MV-4-11 (cell line): ENCODE measurements around the gene PEPD.
"Not testable (repeated sequence)": the region's sequence is repeated elsewhere in the genome, so short reads cannot be mapped to it uniquely, and the experiment has no call there.

ENCODE experiments used
- DNase-seq: peaks from one replicate; lab custom pipeline; 2025; lab: John Stamatoyannopoulos, UW

PEPD gene

DNA sequence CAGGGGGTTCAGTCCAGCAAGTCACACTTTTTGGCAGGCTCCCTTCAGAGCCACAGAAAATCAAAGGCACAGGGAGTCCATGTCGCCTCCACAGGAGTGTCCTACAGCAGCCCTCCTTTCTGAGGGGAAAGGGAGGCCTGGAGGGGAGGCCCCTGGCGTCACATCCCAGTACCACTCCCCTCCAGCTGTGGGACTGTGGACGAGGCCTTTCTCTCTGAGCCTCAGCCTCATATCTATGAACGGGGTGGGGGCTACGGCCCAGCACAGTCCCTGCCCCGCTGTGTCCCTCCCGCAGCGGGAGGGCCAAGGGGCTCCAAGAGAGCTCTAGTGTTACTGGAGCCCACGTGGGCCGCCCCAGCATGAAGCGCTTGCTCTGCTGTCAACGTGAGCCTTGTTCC lies 23.8 kb downstream of the PEPD start:
- DNase-seq, result no peak

DNA sequence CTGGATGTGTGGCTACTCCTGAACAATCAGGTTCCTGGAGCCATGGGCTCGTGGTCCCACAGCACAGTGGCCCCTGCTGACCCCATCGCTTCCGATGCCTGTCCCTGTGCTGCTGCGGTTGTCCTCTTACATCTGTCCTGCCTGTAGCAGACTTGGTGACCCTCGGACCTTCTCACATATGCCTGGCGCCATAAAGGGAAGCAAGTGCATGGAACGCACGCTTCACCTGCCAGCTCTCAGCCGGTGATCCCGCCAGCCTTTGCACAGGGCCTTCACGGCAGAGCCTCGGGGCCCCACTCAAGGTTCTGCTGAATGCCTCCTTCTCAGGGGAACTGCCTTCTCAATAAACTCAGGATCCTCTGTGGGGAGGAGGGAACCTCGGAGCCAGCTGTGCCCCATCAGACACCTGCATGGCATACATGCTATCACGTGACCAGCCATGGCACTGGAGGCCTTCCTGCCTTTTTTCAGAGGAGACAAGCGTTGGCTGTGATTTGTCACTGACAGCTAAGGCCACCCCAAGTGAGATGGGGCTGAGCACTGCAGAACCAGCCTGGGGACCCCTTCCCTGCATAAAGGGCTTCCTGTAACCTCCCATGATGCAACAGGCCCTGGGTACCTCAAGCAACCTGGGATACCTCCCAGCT lies 24.3 kb downstream of the PEPD start:
- DNase-seq, result no peak

DNA sequence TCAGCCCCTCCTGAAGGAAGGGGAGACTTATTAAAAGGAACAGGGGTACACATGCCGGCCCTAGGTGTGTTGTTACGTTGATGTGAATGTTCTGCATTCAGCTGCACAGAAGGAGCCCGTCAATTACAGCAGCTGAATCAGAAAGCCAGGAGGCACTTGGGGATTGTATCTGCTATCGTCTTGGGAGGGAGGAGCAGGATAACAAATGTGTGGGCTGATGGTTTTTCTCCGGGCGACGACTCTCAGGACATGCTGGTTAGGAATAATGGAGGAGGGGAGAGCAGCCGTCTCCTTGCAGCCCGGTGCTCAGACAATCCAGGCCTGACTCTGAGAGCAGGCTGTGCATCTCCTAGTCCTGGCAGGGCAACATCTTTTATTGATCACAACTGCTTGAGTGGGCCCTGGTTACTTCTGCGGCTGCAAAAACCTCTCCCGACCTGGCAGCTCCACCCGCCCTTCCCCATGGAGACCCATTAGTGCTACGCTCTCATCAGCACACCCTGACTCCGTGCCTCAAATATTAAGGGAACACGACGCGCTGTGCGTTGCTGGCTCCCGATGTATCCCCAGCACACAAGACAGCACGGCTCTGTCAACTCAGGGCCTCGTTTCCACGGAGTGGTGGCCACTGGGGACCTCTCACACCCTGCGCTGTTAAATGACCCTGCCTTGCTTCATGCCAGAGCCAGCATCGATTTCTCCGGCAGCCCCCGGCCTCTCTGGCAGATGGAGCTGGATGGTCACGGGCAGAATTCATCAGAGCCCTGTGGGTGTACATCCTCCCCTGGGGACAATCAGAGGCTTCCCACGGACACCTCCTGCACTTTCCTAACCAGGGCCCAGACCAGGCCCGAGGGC lies 25.3 kb downstream of the PEPD start:
- DNase-seq, result no peak

DNA sequence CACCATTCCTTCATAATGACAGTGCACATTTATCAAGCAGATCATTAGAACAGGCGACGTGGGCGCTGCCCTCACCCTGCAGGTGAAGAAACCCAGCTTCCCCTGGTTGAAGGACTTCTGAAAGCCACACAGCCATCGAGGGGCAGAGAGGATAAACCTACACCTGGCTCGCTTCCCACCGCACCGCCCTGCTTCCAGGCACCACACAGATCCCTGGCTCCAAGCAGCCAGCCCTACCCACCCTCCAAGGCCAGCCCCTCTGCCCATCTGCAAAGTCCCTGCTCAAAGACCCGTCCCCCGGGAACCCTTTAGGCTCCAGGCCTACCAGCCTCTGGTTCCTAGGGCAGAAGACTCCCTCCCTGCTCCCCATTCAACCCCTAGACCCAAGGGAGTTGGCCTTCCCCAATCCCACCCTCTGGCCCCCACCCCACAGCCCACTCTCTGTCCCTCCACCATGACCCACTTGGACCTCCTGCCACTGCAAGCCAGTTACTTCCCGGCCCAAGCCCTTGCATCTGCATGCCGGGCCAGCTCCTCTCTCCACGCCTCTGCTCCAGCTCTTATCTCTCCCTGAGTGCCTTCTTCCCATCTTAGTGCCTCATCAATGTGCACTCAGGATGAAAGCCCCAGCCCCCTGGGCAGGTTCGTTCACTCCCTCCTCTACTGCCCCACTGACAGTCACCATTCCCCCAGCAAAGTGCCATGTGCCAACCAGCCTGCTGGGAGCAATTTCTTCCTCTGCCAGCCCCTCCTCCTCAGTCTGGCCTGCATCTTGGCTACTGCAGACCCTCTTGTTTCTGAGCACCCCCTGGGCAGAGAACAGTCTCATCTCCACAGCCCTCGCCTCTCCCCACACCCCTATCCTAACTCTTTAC lies 28.0 kb downstream of the PEPD start:
- DNase-seq, result no peak

DNA sequence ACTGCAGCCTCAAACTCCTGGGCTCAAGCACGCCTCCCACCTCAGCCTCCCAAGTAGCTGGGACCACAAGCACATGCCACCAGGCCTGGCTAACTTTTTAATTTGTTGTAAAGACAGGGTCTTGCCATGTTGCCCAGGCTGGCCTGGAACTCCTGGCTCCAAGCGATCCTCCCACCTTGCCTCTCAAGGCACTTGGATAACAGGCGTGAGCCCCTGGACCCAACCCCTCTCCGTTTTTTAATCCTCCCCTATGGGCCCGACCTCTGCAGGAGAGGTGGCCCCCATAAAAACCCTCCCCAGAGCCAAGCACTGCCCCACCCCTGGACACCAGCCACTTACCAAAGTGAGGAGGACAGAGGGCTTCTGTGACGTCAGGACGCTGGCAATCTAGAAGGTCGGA lies 28.6 kb downstream of the PEPD start:
- no peak for DNase-seq

DNA sequence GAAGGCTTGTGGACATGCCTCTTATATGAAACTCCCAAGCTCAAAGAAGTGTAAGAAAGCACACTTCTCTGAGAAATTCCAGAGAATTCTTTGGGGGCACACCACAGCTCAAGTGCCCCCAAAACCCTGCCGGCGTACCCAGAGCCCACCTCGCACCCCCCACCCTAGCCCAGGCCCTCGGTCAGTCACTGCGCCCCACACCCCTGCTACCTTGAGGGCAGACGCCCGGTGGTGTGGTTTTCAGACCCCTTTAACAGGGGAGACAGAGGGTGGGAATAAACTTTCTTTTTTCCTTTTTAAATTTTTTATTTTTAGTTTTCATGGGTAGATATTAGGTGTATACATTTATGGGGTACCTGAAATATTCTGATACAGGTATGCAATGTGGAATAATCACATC lies 29.5 kb downstream of the PEPD start:
- no peak for DNase-seq

DNA sequence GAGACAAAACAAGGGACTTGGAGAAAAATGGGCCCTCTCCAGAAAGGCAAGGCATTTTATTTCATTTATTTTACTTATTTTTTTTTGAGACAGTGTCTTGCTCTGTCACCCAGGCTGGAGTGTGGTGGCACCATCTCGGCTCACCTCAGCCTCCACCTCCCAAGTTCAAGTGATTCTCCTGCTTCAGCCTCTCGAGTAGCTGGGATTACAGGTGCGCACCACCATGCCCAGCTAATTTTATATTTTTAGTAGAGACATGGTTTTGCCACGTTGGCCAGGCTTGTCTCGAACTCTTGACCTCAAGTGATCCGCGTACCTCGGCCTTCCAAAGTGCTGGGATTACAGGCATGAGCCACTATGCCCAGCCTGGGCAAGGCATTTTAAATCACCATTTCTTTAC lies 31.0 kb downstream of the PEPD start:
- DNase-seq, result not testable (repeated sequence)

DNA sequence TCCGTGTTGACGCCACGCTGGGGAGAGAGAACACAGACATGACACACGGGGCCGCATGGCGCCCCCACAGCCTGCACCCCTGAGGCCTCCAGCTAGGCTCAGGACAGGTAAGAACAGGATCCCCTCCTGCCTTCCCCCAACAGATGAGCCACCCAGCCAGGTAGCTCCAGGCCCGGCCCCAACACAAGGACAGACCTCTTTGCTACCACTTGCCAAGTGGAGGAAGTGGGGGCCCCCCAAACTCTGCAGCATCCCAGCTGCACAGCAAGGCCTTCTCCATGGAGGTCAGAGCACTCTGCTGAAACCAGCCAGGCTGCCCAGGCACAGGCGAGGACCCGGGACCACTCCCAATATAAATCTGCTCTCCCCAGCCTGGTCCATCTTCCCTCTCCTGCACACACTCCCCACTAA lies 31.5 kb downstream of the PEPD start:
- DNase-seq, result no peak

DNA sequence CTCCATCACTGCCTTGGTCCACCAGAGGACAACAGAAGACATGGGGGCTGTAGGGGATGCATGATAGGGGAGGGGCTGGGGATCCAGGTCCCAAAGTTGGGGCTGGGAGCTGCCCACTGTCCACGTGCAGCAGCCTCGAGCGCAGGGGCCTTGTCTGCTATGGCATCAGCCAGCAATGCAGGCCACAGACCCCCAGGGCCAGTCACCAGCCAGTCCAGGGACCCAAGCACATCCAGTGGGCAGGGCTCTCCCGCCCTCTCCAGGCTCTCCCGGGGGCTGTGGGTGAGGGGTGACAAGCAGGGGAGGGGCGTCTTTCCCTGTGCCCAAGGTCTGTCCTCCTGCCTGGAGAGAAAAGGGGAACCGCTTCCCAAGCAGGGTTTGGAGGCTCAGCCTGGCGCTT lies 32.8 kb downstream of the PEPD start:
- DNase-seq, result no peak

DNA sequence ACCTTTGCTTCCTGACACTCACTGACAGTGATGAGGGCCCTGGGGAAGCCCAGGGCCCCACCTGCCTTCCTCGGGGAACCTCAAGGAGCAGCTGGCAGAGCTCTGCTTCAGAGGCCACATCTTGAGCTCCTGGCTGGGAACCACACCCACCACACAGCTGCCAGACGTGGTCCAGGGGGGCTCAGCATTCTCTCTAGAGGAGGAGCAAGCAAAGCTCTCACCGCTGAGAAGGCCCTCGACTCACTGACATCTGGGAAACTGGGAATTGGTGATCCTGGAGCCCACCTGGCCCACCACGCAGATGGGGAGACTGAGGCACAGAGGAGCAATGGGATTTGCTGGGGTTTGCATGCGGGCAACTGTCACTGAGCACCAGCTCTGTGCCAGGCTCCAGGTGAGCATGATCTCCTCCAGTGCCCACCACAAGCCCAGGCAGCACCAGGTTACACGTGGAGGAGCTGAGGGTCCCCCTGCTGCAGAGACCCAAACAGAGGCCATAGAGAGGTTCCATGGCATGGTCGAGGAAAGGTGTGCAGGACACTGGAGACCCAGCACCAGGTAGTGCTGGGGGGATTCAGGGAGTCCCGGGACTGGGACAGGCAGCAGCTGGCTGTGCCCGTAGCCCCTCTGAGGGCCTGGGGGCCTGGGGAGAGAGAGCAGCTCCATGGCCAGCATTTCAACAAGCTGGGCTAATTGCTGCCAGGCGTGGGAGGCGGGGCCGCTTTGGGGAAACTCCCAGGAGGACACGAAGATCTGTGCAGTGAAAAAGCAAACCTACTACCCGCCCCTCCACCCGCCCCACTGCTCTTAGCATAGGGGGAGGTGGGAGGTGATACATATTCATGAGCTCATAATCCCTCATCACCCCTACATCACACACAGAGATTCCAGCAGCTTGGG lies 33.4 kb downstream of the PEPD start:
- no peak for DNase-seq

DNA sequence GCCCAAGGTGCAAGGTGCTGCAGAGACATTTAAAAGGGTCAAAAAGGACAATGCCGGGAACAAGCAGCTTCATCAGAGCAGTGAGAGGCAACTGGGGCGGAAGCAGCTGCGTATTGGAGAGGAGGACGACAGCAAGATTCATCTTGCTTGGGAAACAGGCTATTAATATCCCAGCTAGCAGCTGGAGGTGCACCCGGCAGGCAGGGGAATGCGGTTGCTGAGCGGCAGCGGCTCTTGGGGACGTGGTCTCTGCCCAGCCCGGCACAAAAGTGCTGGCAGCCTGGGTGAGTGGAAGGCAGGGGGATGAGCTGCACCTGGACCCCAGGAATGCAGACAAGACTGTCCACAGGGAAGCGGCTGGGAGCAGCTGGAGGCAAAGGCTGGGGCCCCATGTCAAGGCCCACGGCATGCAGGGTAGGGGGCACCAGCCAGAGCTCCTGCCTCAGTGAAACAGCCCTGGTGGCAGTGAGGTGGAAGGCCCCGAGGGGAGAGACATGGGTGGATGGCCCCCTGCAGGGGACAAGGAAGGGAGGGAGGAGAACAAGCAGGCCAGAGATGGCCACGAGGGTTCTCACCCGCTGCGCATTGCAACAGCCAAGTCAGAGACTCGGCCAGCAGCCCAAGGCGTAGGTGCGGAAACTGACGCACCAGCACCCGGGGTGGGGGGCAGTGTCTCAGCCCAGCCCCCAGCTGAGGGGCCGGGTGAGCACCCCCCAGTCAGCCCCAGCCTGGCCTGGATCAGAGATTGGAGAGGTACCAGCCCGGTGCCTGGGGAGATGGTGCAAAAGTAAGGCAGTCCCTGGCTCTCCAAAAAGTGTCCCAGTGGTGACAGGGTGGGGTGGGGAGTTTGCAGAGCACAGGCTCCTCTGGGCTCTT lies 34.4 kb downstream of the PEPD start:
- no peak for DNase-seq

DNA sequence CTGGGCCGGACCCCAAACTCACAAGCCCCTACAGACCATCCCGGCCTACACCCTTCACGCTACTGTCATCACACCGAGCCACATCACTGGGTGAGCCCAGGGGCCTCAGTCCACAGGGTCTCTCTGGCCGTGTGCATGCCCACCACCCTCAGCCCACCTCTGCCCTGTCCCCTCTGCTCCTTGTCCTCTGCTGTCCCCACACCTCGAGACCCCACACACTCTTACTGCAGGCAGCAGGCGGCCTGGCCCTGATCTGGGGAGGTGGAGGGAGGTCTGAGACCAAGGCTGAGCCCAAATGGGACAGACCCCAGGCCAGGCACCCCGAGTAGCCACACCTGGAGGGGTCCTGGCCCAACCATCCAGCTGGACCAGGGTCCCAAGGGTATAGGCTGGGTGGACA lies 35.2 kb downstream of the PEPD start:
- DNase-seq, result no peak

DNA sequence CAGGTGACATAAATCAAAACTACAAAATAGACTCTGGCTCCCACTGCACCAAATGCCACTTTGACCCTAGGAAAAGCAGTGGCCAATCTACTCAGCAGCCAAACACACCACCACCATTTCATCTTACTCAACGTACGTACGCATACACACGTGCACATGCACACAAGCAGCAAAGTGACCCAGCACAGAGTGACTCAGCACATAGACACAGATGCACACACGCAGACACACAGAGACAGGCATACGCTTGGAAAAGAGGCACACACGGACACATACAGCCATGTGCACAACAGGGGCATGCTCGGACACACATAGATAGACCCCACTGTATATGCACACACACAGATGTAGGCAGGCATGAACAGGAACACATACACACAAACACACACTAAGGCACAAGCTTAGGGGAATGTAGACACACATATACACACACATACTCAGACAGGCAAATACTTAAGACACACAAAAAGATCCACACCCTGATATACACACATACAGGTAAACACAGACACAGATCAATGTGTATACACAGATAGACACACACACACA lies 37.3 kb downstream of the PEPD start:
- no peak for DNase-seq

DNA sequence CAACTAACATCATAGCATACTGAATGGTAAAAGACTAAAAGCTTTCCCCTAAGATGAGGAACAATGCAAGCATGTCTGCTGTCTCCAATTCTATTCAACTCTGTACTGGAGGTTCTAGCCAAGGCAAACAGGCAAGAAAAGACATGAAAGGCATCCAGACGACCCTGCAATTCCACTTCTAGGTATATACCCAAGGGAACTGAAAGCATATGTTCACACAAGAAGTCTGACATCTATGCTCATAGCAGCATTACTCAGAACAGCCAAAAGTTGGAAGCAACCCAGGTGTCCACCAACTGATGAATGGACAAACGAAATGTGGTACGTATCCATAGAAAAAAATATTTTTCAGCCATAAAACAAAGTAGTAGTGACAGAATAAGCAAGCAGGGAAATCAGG lies 39.1 kb downstream of the PEPD start:
- DNase-seq, result no peak

DNA sequence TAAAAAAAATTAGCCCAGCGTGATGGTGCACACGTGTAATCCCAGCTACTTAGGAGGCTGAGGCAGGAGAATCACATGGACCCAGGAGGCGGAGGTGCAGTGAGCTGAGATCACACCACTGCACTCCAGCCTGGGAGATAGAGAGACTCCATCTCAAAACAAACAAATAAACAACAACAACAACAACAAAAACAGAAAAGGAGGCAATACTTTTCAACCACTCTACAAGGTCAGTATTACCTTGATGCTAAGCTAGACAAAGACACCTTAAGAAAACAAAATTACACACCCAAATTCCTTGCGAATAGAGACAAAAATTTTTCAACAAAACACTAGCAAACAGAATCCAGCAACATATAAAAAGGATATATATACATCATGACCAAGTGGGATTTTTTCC lies 39.7 kb downstream of the PEPD start:
- no peak for DNase-seq

DNA sequence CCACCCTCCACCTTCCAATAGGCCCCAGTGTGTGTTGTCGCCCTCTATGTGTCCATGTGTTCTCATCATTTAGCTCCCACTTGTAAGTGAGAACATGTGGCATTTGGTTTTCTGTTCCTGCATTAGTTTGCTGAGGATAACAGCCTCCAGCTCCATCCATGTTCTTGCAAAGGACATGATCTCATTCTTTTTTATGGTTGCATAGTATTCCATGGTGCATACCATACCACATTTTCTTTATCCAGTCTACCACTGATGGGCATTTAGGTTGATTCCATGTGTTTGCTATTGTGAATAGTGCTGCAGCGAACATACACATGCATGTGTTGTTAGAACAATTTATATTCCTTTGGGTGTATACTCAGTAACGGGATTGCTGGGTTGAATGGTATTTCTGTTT lies 42.0 kb downstream of the PEPD start:
- DNase-seq, result not testable (repeated sequence)

DNA sequence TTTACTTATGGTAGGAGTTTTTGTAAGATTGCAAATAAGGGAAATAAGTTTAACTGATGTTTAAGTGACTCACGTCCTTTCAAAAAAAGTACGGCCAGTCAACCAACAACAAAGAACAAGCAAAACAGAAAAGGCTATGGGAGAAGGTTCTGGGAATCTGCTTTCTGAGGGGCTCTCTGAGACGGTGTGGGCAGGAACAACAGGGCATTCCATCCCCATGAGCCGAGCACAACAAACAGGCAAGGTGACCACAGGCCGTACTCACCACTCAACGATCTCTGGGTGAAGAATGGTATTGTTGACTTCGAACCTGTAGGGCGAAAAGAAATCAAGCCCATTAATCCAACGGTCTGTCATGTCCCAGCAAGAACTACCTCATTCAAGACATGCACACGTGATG lies 43.8 kb downstream of the PEPD start:
- no peak for DNase-seq

DNA sequence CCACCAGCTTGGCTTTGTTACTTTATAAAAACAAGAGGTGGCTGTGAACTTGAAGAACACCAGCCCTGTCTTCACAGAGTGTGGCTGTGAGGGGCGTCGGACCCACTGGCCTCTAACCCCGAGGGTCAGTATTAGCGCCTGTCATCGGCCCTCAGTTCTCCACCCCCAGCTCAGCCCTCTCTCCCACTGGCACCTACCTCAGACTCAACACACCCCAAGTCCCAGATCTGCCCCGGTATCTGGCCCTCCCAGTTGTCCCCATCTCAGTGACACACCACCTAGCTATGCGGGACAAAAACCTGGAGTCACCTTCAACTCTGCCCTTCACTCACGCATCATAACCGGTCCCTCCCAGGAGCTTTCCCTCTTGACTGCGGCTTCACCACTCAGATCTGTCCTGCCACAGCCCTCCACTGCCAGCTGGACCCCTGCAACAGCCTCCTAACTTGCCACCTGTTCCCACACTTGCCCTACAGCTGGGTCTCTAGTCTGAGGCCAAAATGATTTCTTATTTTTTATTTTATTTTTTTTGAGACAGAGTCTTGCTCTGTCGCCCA lies 45.4 kb downstream of the PEPD start:
- DNase-seq, result no peak

DNA sequence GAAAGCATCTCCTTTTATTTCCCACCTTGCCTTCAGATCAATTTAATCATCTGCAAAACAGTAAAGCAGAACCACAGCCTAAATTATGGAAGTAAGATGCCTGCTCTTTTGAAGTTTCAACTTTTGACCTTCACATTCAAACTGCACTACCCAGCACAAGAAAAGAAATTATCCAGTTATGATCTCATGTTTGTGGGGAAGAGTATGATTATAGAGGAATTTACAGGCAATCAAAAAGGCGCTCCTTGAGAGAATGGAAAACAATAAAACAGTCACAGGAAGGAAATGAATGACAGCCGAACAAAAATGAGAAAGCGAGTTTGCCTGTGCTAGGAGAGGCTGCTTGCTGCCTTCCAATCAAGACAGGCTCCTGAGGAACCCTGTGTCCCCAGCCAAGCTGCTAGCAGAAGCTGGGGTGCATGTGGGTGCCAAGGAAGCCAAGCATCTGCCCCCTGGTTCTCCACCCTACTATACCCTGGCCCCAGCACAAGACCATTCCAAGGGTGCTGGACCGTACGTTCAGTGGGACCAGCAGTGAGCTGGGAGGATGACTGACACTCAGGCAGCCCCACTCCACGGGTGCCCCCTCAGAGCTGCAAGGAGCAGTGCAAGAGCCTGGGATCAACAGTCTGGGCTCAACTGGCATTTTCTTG lies 47.8 kb downstream of the PEPD start:
- DNase-seq, result peak; percentile 19
